HG02970 (cell line): ENCODE results near the gene AKAP10.
"Not testable (repeated sequence)": the region's sequence is repeated elsewhere in the genome, so short reads cannot be mapped to it uniquely, and the experiment has no call there.

ENCODE experiments used
- ATAC-seq: cut with Tn5 transposase; IDR thresholded peaks from one replicate; pipeline ENCODE4 v1.9.1; 2021; ENCODE audit warnings: mild to moderate bottlenecking, moderate library complexity, moderate number of reproducible peaks; ENCODE audit not compliant: unreplicated experiment, low FRiP score

Gene AKAP10

DNA sequence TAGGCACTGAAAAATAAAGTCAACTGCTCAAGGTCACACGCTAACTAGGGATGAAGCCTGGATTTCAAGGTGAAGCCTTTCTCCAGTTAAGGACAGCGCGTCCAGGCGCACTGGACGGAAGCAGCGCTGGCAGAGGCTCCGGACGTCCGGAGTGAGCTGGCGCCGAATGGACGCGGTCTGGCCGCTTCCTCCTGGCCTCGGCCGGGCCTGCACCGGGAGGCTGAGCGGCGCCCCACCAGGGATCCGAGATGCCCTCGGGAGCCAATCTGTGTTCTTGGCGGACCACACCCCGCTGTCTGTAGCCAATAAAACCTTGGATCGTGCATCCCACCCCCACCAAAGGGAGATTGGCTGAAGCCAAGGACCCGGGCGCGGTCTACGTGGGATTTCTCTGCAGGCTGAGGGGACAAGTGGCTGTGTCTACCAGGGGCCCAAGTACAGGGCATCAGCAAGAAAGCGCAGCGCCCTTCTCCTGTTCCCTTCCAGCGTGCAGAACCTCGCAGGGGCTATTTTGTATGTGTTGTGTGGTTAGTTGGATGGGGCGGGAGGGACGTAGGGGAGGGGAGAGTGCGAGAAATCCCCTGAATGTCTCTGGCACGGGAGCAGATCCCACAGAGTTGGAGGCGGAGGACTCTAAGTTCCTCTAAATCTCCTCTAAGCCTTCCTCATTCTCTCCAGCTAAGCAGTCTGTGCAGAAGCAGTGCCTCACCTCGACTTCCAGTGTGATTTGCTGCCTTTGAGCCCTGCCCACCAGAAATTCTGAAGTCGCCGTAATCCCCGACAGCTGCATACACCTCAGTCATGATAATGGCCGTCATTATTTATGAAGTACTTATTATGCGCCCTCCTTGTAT, 2.5 kb upstream of the AKAP10 start:
- ATAC-seq, result no peak

DNA sequence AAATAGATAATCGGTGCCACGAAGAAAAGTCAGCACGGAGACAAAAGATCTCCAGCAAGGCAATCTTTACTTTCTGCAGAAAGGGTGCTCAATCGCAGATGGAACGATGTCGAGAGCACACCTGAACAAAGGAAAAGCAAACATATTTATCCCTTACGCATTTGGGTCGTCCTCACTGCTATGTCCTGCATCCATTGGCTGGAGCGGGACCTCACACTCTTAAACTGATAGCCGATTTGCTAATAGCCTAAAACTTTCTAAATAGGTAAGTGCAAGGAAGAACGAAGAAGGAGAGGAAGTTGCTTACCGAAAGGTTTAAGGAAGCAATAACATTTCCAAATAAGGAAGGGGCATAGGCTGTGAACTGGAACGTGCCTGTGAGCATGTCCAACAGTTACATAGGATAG, 1.2 kb upstream of the AKAP10 start:
- no peak for ATAC-seq

DNA sequence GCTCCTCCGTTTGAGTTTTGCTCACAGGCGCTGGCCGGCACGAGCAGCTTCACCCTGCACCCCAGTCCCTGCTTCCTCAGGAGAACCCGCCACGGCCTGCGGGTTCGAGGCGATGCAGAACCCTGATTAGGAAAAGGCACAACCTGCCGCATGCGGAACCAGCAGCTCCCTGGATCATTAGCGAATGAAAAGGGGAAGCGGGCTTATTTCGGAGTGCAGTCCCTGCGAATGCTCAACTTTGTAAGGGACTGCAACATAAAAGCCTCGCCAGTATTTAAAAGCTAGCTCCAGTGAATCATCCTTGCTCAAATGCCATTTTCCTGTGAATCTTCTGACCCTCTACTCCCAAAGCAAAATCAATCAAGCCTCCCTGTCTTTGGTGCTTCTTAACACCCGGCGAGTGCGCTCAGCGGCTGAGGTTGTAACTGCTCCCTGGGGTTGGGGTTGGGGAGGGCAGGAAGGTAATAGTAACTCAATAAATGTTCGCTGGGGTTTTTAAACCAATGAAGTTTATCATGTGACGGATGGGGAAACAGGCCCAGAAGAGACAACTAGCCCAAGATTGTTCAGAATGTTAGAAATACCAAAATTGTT, 678 bp upstream of the AKAP10 start:
- no peak for ATAC-seq

DNA sequence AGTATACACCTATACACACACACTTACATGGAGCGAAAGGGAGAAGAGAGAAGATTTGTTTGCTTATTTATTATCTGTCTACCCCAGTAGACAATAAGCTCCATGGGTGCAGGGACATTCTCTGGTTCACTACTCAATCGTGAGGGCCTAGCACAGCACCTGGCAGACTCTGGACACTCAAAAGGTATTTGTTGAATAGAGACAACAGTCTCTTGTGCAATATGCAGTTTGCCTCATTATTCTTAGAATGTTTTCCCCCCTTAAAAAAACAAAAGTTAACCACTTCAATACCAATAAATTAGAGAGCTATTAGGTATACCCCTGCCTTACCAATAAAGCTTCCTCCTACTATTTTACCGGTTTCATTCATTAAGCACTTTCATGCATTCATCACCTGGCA, 2.0 kb downstream of the AKAP10 start:
- ATAC-seq, result no peak

DNA sequence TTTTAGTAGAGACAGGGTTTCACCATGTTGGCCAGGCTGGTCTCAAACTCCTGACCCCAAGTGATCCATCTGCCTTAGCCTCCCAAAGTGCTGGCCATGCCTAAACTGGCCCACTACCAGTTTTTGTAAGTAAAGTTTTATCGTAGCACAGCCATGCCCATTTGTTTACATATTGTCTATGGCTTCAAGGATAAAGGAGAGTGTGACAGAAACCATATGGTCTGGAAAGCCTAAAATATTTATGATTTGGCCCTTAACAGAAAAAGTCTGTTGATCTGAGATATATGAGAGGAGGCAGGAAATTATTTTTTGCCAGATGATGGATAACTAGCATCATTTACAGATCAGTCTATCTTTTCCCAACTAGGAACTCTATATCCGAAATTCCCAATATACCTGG, 4.5 kb downstream of the AKAP10 start:
- ATAC-seq, result no peak

DNA sequence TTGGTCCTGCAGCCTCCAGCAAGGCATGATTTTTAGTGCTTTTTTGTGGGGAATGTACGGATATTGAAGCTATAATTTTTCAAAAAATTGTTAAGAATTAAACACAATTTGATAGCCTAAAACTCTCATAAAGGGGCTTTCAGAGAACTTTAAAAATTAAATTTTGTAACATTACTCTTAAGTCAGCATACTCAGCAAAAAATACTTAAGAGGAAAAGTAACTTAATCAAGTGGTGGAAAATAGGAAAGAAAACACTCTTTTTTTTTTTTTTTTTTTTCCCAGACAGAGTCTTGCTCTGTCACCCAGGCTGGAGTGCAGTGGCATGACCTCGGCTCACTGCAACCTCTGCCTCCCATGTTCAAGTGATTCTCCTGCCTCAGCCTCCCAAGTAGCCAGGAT, 14.7 kb downstream of the AKAP10 start:
- not testable (repeated sequence) for ATAC-seq

DNA sequence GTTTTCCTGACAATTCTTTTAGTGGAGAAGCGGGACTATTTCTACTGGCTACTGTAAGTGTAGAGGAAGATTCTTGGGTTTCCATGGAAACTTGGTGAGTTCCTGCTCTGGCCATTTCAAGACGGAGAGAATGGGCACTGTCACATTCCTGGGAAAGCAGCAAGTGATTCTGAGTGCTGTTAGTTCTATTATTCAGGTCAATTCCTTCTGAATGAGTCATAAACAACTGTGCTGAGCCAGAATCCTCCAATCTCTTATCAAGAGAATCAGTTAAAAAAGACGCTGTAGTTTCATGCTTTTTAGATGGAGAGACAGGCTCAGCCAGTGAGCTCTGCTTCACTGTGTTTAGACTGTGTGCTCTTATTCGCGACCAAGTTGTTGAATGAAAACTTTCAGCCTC, 19.6 kb downstream of the AKAP10 start:
- ATAC-seq, result no peak

DNA sequence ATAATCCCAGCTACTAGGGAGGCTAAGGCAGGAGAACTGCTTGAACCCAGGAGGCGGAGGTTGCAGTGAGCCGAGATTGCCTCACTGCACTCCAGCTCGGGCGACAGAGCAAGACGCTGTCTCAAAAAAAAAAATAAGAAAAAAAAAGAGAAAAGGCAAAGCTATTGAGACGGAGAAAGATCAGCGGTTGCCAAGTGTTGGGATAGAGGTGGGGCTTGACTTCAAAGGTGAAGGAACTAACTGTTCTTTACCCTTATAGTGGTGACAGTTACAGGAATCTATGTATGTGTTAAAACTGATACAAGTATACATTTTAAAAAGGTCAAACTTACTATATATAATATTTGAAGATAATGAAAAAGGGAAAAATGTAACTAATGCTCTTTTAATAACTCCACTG, 22.5 kb downstream of the AKAP10 start:
- ATAC-seq, result no peak

DNA sequence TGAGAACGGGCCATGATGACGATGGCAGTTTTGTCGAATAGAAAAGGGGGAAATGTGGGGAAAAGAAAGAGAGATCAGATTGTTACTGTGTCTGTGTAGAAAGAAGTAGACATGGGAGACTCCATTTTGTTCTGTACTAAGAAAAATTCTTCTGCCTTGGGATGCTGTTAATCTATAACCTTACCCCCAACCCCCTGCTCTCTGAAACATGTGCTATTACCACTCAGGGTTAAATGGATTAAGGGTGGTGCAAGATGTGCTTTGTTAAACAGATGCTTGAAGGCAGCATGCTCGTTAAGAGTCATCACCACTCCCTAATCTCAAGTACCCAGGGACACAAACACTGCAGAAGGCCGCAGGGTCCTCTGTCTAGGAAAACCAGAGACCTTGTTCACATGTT, 26.2 kb downstream of the AKAP10 start:
- ATAC-seq, result not testable (repeated sequence)

DNA sequence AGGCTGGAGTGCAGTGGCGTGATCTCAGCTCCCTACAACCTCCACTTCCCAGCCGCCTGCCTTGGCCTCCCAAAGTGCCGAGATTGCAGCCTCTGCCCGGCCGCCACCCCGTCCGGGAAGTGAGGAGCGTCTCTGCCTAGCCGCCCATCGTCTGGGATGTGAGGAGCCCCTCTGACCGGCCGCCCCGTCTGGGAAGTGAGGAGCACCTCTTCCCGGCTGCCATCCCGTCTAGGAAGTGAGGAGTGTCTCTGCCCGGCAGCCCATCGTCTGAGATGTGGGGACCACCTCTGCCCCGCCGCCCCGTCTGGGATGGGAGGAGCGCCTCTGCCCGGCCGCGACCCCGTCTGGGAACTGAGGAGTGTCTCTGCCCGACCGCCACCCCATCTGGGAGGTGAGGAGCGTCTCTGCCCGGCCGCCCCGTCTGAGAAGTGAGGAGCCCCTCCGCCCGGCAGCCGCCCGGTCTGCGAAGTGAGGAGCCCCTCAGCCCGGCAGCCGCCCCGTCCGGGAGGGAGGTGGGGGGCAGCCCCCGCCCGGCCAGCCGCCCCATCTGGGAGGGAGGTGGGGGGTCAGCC, 26.9 kb downstream of the AKAP10 start:
- ATAC-seq, result not testable (repeated sequence)

DNA sequence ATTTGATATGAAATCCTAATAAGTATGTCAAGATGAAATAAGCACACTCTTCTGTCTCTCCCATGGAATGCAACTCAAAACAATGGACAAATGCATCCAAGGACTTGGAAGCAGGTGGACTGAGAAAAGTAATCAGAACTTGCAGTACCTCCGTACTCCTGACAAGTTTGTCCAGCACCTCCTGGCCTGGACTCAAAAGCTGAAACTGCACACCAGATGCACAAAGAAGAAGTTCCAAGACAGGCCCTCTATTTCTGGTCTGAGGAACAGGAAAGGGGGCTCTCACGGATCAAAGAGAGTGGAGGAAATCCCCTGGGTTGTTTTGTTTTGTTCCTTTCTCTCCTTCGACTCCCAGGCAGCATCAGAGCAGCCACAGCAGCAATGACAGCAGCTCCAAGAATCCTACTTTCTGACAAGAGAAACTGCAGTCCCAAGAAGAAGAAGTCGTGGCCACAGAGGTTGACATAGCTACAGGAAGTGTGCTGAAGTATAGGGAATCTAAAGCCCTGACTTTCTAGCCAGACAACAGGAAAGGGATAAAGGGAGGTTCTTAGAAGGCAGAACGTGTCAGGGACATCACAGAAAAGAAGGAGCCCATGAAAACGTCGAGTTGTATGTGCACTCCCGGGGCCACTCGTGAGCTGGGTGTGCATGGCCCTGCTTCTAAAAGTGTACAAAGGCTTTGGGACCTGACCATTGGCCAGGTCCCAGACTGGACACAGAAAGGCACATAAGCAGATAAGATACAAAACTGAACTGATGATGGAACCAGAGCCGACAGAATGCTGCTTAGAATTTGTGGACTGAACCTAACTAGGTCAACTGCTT, 29.3 kb downstream of the AKAP10 start:
- ATAC-seq, result no peak

DNA sequence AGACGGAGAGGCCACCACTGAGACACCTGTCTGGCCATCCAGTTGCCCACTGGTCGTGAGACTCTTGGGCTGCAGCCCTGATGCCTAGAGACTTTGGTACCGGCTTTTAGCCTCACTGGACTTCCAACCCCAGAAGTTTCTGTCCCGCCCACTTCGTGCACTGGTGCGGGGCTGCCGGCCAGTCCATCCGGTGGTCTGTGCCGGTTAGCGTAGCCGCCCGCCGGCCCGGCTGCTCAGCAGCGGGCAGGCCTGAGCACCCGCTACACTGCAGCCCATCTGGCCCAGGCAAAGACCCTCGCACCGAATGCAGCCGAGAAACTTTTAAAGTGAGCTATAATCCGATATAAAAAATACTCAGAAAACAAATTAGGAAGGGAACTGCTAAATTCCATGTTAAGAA, 30.7 kb downstream of the AKAP10 start:
- ATAC-seq, result no peak

DNA sequence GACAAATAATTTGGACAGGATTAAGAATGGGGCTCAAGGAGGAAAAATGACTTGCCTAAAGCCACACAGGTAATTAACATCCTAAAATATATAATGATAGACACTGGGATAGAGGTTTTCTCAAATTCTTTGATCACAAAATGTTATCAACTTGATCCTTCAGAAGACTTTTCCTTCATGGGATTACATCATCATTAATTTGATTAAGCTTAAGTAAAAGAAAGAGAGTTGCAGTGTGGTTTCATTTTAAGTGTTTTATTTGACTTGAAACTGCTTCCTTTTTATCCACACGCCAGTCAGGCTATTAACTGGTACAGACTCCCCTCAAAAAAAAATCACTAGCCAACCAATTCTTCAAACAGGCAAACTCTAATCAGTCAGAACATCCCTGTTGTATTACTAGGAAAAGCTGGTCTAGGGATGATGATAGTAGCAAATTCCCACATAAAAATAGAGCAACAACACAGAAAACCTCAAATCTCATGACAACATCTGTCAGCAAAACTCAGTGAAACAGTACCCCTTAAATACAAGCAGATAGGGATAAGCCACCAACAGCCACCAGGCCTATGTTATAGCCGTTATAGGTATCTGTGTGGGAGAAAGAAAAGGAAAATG, 32.5 kb downstream of the AKAP10 start:
- ATAC-seq, result no peak

DNA sequence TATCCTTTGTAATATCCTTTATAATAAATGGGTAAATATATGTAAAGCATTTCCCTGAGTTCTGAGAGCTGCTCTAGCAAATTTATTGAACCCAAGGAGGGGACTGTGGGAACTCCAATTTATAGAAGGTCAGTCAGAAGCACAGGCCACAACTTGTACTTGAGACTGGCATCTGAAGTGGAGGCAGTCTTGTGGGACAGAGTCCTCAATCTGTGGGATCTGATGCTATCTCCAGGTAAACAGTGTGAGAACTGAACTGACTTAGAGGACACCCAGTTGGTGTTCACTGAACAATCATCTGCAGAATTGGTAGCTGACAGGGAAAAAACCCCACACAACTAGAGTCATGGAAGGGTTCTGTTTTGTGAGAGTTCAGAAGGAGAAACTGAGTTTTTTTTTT, 34.0 kb downstream of the AKAP10 start:
- ATAC-seq, result no peak

DNA sequence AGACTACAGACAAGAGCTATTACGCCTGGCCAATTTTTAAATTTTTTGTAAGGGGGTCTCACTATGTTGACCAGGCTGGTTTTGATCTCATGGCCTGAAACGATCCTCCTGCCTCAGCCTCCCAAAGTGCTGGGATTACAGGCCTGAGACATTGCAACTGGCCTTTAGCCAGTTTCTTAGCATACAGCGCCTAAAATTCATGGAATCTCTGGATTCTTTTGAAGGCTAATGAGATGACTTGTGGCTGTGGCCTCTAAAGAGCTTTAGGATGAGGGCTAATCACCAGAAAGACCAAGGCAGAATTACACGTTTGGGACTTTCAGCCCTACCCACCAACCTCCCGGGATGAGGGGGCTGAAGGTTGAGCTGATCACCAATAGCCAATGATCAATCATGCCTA, 34.6 kb downstream of the AKAP10 start:
- no peak for ATAC-seq

DNA sequence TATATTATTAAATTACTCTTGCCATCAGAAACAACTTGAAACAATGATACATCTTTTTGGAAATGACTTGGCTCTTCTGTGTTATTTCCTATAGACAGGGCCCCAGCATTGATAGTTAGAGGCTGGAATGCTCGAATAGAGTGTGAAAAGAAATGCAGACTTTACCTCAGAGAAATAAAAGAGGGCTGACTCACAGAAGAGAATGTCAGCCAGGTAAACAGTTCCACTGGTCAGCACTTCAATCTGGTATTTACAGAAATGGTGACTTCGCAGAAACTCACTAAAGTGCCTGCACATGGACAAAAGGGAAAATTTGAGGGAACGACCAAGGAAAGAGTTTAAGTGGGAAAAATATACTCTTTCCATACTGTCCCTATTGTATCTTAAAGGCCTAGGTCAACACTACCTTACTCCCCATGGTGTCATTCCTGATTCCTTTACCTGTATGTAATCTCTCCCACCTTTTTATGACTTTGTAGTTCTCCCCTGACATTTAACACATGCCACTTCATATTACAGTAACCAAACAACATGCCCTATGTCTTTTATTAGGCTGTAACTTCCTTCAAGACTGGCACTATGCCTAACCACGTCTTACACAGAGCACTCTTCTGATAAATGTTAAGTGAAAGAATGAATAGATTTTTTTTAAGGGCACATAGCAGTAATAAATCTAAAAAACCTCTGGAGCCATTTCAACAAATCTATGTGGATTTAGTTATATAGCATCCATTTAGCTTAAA, 36.7 kb downstream of the AKAP10 start:
- no peak for ATAC-seq

DNA sequence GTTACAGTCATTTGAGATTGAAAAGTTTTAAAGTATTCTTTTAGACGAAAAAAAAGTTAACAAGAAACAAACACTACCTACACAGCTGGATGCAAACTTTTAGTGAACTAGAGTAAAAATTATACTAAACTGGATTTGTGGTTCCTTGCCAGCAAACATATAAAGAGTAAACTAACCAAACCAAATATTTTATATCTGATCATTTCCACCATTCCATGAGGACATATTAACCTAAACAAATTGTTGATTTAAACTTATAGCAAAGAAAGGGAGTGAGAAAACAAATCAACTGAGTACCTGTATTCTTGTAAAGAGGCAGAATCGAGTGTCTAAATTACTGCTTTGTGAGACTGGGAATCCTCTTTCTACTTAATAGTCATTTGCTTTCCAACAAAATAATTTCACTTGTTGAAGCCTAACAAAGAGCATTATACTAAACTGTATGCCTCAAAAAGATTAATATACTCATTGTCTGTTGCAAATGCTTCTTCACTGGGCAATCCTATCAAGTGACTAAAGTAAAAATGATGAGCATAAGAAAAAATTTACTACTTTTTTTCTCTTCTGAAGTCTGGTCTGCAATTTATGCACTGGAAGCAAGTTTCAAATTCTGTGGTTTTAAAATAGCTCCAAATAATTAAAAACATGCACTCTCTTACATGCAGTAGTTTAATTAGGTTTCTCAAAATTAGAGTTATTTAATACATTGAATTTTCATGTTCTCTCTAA, 37.5 kb downstream of the AKAP10 start:
- no peak for ATAC-seq

DNA sequence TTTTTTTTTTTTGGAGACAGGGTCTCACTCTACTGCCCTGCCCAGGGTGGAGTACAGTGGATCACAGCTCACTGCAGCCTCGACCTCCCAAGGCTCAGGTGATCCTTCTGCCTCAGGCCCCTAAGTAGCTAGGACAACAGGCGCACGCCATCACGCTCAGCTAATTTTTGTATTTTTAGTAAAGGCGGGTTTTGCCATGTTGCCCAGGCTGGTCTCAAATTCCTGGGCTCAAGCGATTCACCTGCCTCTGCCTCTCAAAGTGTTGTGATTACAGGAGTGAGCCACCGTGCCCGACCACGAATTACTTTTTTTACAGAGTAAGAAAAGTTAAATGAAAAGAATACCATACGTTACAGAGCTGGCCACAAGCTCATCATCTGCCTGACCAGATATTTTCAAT, 38.9 kb downstream of the AKAP10 start:
- ATAC-seq, result no peak

DNA sequence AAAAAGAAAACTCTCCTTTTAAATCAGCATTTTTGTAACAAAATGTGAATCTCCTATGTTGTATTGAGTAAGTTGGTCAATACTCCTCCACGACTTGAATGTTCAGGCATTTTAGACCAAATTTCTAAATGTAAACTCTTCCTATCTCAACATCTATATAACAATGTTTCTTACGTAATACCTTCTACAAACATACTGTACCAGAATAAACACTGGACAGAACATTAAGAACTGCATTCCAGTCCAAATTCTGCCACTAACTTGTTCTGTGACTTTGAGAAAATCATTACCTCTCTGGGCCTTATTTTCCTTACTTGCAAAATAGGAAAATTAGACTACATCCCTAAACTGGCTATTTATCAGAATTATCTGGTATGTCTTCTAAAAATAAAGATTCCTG, 40.1 kb downstream of the AKAP10 start:
- no peak for ATAC-seq
